GM13977 (cell line): ENCODE data around the gene SIX5.

Source experiments
- DNase-seq: peaks from one replicate; pipeline ENCODE4 v3.0.0; 2012; ENCODE audit warnings: low spot score
- CTCF ChIP-seq: IDR thresholded peaks from 2 replicates; pipeline ENCODE4 v1.5.1; 2012; ENCODE audit warnings: mild to moderate bottlenecking, control low read depth; ENCODE audit not compliant: insufficient read depth; ENCODE audit errors: extremely low read depth, missing control alignments
- in situ Hi-C: fragments of 300-500 bp; cut with MboI; formaldehyde crosslinking; loops from one replicate; pipeline ENCODE4 v1.12.0; 2022; ENCODE audit warnings: low sequenced_read_pairs, low pct_unique_long_range_greater_than_20kb, mixed read lengths, inconsistent platforms; ENCODE audit not compliant: unreplicated experiment

SIX5 gene

DNA sequence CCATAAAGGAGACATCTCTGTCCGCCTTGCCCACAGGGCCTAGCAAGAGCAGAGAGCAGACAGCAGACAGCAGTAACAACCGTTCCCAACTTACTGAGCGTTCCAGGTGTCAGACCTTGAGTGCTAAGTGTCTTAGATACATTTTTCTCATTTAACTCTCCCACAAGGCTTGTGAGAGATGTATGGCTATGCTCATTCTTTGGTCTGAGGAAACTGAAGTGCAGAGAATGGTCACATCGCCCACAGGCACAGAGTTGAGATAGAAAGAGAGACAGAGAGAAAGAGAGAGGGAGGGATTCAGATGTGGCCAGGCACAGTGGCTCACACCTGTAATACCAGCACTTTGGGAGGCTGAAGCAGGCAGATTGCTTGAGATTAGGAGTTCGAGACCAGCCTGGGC, 21.5 kb downstream of the SIX5 start:
- in situ Hi-C loops = no loop called here
- DNase-seq = no peak

DNA sequence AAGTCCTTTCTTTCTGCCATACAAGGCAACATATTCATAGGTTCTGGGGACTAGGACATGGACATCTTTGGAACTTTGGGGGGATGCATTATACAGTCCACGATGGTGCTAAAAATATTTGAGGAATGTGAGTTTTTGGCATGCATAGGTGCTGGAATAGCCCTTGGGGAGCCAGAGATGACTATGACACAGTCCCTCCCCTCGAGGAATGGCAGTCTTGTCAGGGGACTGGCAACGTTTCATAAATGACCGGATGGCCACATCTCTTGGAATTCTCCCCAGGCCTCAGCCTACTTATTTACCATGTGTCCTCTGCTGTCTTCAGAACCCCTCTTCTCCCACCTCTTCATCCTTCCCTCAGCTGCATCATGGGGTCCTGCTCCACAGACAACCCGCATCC, 22.2 kb downstream of the SIX5 start:
- in situ Hi-C loops = no loop called here
- no peak for TF ChIP-seq CTCF

More for the DNA sequence above, 21.5 kb downstream of the SIX5 start:
- no peak for TF ChIP-seq CTCF

DNA sequence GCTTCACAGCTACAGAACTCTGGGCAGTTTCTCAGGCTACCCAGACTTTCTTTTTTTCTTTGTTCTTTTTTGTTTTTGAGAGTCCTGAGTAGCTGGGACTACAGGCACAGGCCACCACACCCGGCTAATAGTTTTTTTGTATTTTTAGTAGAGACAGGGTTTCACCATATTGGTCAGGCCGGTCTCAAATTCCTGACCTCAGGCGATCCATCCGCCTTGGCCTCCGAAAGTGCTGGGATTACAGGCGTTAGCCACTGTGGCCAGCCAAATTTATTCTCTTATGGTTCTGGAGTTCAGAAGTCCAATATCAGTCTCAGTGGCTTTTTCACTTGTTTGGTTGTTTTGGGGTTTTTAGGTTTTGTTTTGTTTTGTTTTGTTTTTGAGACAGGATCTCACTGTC, 23.4 kb downstream of the SIX5 start:
- in situ Hi-C loops = no loop called here
- no peak for DNase-seq
- TF ChIP-seq CTCF = no peak

More for the DNA sequence above, 22.2 kb downstream of the SIX5 start:
- DNase-seq = no peak

DNA sequence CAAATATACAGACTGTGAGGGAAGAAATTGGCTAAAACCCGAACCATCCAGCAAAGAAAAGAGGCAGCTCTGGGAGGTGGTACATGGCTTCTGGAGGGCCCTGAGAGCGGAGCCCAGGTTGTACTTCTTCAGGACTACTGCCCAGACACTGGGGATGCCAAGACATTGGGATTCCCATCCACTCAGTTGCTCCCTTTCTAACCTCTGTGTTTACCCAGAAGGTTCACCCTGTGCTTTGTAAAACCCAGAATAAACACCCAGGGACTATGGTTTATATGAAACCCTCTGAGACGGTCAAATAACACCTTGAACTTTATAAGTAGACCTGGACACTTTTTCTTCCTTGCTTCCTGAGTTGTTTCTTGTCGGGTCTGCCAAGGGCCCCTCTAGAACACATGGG, 26.1 kb downstream of the SIX5 start:
- no peak for TF ChIP-seq CTCF
- in situ Hi-C loops = no loop called here
- DNase-seq = no peak

GRCh38 chr19:45739498-45740439, 29.3 kb downstream of the SIX5 start:
- peak; percentile 3 for TF ChIP-seq CTCF
- in situ Hi-C loops = no loop called here
- DNase-seq = no peak

DNA sequence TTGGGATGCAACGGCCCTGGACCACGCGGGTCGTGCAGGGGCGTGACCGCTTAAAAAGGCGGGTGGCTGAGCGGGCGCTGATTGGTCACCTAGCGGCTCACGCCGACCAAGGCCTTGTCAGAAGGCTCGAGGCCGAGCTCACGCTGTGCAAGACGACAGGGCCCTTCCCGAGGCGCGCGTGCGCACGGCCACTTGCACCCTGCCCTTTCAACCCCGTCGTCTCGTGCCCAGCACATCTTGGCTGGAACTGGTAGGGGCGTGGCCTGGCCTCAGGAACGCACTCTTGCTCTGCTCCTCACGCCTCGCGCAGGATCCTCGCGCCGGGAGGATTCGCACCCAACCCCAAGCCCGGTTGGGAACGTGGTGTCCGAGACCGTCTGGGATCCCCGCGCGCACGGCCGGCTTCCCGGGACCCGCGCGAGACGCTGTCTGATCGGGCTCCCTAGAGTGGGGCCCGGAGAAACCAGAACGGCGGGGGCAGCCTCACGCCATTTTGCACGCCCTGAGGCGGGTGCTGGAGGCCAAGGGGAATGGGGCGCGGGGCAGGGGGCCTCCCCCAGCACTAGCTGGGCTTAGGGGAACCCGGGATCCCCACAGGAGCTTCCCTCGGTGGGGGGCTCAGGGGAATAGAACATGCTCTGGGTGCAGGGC, 35.8 kb downstream of the SIX5 start, which contains the start of gene MEIOSIN:
MEIOSIN (plus strand) TSS at position 280 of the 651 bp plus-strand sequence. CDS start 1,938 bp downstream, outside the sequence.
- DNase-seq = no peak
- TF ChIP-seq CTCF = no peak
- in situ Hi-C loops = no loop called here
